Bronchial epithelial cell (primary cell): ENCODE measurements around the gene HSD17B1. TPM values are rescaled to one million over a fixed set of nuclear protein-coding genes. Genes with fewer than 3 reads are reported as not detected.
"Not testable (repeated sequence)": the region's sequence is repeated elsewhere in the genome, so short reads cannot be mapped to it uniquely, and the experiment has no call there.

Experiments used
- DNase-seq: peaks from one replicate; pipeline ENCODE4 v3.0.0-alpha.2; 2010; ENCODE audit warnings: low read depth
- FAIRE-seq: peaks from 2 replicates; lab custom pipeline; 2011; peaks lifted over from hg19 to GRCh38; lab: Jason Lieb, UNC
- H3K27me3 ChIP-seq: 2 replicates; pipeline ENCODE4 v1.5.1; 2011; ENCODE audit warnings: low read length; ENCODE audit not compliant: control insufficient read depth, insufficient read depth
- H3K36me3 ChIP-seq: 2 replicates; pipeline ENCODE4 v1.5.1; 2011; ENCODE audit warnings: low read length; ENCODE audit not compliant: control insufficient read depth, insufficient read depth
- H3K4me3 ChIP-seq: 2 replicates; pipeline ENCODE4 v1.5.1; 2011; ENCODE audit warnings: mild to moderate bottlenecking, low read depth, low read length, control low read depth
- CTCF ChIP-seq: IDR thresholded peaks from 2 replicates; pipeline ENCODE4 v1.5.1; 2011; ENCODE audit warnings: mild to moderate bottlenecking, moderate library complexity, low read length, control low read depth, inconsistent platforms; ENCODE audit not compliant: insufficient read depth, severe bottlenecking
- total RNA-seq: library from RNA; depleted of rRNA; stranded (reverse); fragments of >200 nt; gene quantifications from 2 replicates; pipeline ENCODE4 v1.2.1, GENCODE V29; 2014

Gene HSD17B1
- total RNA-seq, 1 donor from 2014 or later: 7.4 TPM

- no peak for FAIRE-seq
- Histone ChIP-seq H3K36me3 (peaks cover 1% of the 10 kb centered on the region), H3K27me3 (no peaks in the 10 kb centered on the region), H3K4me3 (peak within 1 kb of the TSS; percentile 60)
- peak; percentile 36 for DNase-seq
- no peak for TF ChIP-seq CTCF
These were observed 16.7 kb upstream of the HSD17B1 start, which contains the start of gene NAGLU for GRCh38 chr17:42536048-42536371. Gene NAGLU, plus strand, starts transcription at chr17:42536241. Its CDS starts 32 bp downstream, at chr17:42536273.

GRCh38 chr17:42536372-42537155, 16.2 kb upstream of the HSD17B1 start:
- no peak for TF ChIP-seq CTCF

GRCh38 chr17:42537156-42537805, 15.4 kb upstream of the HSD17B1 start:
- FAIRE-seq (no peak), DNase-seq (no peak)
- TF ChIP-seq CTCF: no peak
- no peaks in the 10 kb centered on the region for H3K27me3 ChIP-seq
- H3K4me3 ChIP-seq: peak overlapping the region; percentile 60
- H3K36me3 ChIP-seq: peaks cover 5% of the 10 kb centered on the region

More at GRCh38 chr17:42536372-42537155, 16.2 kb upstream of the HSD17B1 start:
- FAIRE-seq: no peak
- no peaks in the 10 kb centered on the region for H3K27me3 ChIP-seq
- peak overlapping the region; percentile 60 for H3K4me3 ChIP-seq
- peaks cover 3% of the 10 kb centered on the region for H3K36me3 ChIP-seq
- peak; percentile 27 for DNase-seq

GRCh38 chr17:42537826-42538451, 14.8 kb upstream of the HSD17B1 start:
- FAIRE-seq (no peak), DNase-seq (no peak)
- no peak overlapping the region for H3K4me3 ChIP-seq
- TF ChIP-seq CTCF: no peak
- H3K27me3 ChIP-seq: no peaks in the 10 kb centered on the region
- peaks cover 7% of the 10 kb centered on the region for H3K36me3 ChIP-seq

GRCh38 chr17:42538482-42538881, 14.2 kb upstream of the HSD17B1 start:
- no peak for TF ChIP-seq CTCF
- Histone ChIP-seq H3K4me3 (no peak overlapping the region), H3K27me3 (no peaks in the 10 kb centered on the region), H3K36me3 (peaks cover 11% of the 10 kb centered on the region)
- DNase-seq: no peak
- no peak for FAIRE-seq

- not testable (repeated sequence) for H3K4me3 ChIP-seq, DNase-seq, FAIRE-seq, H3K27me3 ChIP-seq
- peaks cover 14% of the 10 kb centered on the region for H3K36me3 ChIP-seq
These were observed 12.2 kb upstream of the HSD17B1 start for GRCh38 chr17:42540558-42540957.
